NCI-H748 treated with DMSO at 0.1 percent for 48 hours (cell line): ENCODE results near the gene ZNF337.
"Not testable (repeated sequence)": the region's sequence is repeated elsewhere in the genome, so short reads cannot be mapped to it uniquely, and the experiment has no call there.

Experiments used
- DNase-seq: peaks from one replicate; lab custom pipeline; 2025; lab: John Stamatoyannopoulos, UW

The ZNF337 gene

DNA sequence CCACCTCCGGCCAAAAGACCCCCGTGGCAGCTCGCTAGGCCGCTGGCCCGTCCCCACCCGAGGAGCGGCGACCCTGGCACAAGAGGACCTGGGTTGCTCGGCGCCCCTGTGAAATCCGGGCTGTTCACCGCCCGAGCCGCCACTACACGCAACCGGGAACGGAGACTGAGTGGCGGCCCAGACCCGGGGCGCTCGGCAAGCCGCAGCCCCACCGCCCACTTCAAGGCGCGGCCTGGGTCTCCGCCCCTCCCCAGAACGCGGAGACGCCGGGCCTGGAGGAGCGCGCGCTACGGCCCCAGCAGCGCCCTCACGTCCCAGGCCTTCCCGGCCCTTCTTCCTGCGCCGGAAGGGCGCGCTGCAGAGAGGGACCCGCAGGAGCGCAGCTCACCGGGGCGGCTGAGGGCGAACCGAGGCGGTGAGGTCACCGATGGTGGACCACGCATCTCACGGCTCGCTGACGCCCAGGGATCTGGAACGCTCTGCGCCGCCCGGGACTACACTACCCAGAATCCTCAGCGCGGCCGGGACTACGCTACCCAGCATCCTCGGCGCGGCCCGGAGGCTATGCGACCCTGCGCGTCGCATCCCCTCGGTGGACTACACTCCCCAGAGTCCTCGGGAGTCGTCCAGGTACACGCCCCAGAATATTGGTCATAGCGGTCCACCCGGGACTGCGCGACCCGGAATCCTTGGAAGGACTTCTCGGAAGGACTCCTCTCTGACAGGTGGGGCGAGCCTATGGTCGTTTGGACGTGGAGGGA lies at the start of gene ZNF337:
TSS of gene ZNF337 (minus strand) at position 483 of the 761 bp plus-strand sequence. CDS start 10,436 bp downstream, outside the sequence.
- peak; percentile 93 for DNase-seq

DNA sequence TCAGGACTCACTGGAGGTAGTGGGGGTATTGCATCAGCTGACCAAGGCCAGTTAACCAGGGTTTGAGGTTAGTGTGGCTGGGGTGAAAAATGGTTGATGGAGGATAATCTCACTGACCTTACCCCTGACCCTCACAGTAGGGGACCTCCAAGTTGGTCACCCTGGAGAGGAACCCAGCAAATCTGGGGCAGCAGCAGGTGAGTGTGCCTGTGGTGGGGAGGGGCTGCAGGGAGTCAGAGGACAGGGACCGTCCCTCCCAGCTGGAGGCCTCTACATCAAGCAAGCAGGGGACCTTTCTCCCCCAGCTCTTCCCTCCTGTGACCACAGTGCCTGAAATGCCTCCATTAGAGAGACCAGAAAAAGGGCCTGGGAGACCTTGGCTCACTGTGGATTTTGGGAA lies 49.1 kb upstream of the ZNF337 start:
- DNase-seq = no peak

DNA sequence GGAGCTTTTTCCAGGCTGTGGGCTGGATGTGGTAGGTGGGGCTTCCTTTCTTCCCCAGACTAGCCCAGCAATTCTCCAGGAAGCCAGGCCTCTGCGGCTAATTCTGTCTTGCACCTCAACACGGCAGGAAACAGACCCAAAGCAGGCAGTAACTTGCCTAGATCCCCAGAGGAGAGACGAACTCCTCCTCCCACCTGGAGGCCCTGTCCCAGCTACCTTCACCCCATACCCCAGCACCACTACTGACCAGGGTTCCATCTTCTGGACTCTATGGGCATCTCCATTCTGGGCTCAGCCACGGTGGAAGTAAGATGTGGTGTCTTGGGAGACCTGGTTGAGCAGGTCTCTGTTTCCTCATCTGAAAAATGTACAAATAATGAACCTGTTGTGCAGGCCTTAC lies 48.4 kb upstream of the ZNF337 start:
- DNase-seq = no peak

DNA sequence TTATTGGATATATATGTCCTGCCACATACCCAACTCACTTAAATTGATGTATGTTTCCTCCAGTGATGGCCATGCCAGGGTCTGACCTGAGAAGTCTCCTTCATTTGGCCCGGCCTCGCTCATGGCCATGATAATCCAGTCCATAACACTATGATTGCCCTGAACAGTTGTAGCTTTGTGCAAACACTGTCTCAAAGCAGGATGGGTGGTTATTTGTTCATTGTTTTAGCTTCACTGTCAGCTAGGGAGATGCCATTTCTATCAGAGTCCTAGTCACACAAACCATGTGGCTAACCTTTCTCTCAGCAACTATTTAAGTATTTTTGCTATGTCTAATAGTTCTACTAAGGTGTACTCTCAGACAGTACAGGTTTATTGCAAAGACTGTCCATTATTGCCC lies 47.6 kb upstream of the ZNF337 start:
- DNase-seq = no peak

DNA sequence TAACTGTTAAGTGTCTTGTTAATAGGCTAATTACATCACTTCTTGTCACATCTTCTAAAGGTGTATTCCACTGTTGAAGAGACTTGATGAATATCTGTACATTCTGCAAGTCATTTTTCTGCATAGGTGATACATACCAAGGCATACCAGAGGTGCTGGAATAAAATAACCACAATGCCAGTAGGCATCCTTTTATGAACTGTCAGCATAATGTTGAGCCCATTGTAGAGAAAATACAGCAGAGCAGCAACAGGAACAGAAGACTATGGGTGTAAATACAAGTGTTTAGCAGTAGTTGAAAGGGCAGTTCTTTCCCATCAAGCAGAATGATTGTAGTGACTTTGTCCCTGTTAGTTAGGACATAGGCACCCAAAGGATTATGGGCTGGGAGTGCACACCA lies 44.4 kb upstream of the ZNF337 start:
- no peak for DNase-seq

DNA sequence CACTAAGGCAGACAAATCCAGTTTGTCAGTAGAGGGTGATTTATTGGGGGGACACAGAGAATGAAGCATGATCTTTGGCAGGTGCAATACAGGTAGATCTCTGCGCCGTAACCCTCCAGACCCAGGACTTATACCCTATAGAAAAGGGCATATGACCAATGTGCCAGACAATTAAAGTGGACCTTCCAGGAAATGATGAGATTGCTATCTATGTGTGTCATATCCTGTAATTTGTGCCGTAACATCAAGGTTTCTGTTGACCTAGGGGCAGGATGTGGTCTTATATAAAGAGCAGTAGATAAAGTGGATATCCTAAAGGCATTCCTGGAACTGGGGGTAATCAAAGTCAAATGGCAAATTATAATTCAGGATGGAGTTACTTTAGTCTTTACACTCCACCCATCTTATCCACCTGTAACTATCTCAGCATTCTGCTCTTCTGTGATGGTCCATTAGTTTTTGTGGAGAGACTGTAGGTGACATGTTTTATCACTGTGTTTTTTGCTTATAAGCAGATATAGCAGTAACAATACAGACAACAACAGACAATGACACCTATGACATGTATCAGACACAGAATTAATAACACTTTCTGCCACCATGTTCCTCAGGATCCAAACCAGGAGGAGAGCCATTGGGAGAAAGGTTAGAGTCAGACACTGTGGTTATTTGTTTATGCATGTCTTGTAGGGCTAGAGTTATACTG lies 43.1 kb upstream of the ZNF337 start:
- no peak for DNase-seq

DNA sequence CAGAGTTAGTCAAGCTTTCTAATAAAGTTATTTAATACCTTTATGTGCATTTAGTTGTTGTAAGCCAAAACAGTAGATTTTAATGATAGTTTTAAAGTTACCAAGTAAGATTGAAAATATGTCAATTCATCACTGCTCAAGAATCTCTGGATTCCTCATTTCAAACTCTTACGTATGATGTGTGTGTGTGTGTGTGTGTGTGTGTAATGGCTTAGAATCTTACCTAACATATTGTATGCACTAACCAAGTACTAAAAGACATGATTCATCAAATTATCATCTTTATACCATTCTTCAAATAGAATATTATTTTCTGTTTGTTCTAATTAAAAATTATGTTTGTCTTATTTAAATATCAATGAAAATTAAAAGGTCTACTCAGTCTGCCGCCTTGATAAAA lies 41.5 kb upstream of the ZNF337 start:
- DNase-seq = no peak

DNA sequence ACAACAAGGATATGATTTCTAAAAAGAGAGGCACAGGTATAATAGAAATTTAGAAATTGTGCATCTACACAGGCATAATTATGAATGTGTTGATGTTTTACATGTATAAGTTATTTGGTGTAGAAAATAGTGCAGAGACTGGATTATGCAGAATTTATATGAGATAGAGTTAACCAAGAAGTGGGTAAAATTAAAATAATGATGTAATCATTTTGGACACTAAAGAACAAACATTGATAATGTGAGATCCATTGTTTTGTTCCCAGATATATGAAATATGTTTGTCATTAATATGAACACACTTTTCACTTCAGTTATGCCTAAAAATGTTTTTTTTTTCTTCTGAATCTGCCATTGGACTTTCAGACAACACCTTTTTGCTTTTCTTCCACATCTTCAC lies 37.2 kb upstream of the ZNF337 start:
- DNase-seq = no peak

DNA sequence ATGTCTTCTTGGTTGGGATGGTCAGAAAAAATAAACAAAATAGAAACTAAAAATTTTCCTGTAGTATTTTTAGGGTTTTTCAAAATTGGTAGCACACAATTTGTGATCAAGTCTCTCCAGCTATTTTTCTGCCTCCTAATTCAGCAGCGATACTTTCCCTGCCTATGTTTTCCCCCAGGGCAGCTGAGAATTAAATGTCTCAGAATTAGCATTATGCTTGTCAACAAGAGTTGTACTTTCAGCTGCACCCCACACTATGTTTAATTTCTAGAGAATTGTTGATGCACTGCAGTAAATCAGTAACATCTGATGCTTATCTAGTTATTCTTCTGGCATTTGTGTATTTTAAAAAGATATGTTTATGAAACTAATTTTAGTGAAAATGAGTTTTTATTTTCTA lies 34.2 kb upstream of the ZNF337 start:
- DNase-seq = no peak

DNA sequence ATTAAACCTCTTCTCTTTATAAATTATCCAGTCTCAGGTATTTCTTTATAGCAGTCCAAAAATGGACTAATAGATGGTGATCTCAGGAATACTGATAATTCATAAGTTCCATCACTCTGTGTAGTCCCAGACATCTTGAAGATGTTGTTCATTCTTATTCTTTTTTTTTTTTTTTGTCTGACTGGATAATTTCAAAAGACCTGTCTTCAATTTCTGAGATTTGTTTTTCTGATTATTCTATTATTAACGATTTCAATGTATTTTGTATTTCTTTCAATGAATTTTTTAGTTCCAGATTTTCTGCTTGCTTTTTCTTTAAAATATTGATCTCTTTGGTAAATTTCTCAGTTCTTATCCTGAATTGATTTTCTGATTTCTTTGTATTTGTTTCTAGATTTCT lies 29.7 kb upstream of the ZNF337 start:
- DNase-seq = no peak

DNA sequence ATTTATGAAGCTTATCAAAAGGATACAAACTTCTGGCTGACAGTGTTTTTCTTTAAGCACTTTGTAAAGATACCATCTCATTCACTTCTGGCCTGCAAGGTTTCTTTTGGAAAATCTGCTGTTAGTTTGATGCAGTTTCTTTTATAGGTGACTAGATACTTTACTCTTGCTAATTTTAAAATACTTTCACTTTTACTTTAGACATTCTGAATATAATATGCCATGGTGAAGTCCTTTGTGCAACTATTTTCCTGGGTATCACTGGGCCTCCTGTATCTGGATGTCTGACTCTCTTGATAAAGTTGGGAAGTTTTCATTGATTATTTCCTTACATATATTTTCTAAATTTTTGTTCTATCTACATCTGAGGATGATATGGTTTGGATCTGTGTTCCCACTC lies 29.0 kb upstream of the ZNF337 start:
- DNase-seq = no peak

DNA sequence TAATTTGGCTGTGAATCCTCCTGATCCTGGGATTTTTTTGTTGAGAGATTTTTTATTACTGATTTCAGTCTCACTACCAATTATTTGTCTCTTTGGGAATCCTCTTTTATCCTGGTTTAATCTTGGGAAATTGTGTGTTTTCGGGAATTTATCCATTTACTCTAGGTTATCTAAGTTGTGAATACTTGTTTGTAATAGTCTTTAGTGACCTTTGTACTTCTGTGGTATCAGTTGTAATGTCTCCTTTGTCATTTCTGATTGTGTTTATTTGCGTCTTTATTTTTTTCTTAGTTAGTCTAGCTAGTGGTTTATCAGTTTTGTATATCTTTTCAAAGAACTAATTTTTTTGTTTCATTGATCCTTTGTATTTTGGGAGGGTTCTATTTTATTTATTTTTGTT lies 27.3 kb upstream of the ZNF337 start:
- no peak for DNase-seq

DNA sequence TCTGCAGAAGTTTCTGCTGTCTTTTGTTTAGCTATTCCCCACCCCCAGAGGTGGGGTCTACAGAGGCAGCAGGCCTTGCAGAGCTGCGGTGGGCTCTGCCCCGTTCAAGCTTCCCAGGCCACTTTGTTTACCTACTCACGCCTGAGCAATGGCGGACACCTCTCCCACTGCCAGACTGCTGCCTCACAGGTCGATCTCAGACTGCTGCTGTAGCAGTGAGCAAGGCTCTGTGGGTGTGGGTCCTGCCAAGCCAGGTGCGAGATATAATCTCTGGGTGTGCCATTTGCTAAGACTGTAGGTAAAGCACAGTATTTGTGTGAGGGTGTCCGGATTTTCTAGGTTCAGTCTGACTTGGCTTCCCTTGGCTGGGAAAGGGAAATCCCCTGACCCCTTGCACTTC lies 23.6 kb upstream of the ZNF337 start:
- DNase-seq = no peak

DNA sequence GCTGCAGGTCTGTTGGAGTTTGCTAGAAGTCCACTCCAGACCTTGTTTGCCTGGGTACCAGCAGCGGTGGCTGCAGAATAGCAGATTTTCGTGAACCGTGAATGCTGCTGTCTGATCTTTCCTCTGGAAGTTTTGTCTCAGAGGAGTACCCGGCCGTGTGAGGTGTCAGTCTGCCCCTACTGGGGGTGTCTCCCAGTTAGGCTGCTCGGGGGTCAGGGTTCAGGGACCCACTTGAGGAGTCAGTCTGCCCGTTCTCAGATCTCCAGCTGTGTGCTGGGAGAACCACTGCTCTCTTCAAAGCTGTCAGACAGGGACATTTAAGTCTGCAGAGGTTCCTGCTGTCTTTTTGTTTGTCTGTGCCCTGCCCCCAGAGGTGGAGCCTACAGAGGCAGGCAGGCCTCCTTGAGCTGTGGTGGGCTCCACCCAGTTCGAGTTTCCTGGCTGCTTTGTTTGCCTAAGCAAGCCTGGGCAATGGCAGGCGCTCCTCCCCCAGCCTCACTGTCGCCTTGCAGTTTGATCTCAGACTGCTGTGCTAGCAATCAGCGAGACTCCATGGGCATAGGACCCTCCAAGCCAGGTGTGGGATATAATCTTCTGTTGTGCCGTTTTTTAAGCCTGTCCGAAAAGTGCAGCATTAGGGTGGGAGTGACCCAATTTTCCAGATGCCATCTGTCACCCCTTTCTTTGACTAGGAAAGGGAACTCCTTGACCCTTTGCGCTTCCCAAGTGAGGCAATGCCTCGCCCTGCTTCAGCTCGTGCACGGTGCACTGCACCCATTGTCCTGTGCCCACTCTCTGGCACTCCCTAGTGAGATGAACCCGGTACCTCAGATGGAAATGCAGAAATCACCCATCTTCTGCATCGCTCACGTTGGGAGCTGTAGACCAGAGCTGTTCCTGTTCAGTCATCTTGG lies 22.5 kb upstream of the ZNF337 start:
- DNase-seq = peak; percentile 6

DNA sequence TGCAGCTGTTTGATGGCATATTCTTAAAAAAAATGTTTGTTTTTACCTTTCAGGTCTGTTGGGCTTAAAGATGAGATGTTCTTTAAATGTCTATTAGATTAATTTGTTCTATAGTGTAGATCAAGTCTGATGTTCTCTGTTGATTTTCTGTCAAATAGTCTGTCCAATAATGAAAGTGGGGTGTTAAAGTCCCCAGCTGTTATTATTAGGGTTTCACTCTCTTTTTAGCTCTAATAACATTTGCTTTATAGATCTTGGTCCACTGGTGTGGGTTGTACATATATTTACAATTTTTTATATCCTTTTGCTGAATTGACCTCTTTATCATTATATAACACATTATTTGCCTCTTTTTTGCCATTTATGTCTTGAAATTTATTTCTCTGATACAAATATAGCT lies 11.0 kb upstream of the ZNF337 start:
- no peak for DNase-seq

DNA sequence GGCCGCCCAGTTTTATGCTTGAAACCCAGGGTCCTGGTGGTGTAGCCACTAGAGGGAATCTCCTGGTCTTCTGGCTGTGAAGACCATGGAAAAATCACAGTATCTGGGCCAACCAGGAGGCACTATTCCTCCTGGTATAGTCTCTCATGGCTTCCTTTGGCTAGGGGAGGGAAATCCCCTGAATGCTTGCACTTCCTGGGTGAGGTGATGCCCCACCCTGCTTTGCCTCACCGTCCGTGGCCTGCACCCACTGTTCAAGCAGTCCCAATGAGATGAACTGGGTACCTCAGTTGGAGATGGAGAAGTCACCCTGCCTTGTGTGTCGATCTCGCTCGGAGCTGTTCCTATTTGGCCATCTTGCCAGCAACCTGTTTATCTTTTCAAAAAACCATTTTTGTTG lies 10.1 kb upstream of the ZNF337 start:
- DNase-seq = no peak

DNA sequence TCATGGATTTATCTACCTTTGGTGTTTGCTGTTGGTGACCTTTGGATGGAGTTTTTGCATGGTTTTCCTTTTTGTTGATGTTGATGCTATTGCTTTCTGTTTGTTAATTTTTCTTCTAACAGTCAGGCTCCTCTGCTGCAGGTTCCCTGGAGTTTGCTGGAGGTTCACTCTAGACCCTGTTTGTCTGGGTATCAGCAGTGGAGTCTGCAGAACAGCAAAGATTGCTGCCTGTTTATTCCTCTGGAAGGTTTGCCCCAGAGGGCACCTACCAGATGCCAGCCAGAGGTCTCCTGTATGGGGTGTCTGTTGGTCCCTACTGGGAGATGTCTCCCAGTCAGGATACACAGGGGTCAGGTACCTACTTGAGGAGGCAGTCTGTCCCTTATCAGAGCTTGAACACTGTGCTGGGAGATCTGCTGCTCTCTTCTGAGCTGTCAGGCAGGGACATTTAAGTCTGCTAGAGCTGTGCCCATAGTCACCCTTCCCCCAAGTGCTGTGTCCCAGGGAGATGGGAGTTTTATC lies 9.2 kb upstream of the ZNF337 start:
- no peak for DNase-seq

DNA sequence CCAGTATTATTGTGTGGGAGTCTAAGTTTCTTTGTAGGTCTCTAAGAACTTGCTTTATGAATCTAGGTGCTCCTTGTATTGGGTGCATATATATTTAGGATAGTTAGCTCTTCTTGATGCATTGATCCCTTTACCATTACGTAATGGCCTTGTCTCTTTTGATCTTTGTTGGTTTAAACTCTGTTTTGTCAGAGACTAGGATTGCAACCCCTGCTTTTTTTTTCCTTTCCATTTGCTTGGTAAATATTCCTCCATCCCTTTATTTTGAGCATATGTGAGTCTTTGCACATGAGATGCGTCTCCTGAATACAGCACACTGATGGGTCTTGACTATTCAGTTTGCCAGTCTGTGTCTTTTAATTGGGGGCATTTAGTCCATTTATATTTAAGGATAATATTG lies 7.7 kb upstream of the ZNF337 start:
- not testable (repeated sequence) for DNase-seq

DNA sequence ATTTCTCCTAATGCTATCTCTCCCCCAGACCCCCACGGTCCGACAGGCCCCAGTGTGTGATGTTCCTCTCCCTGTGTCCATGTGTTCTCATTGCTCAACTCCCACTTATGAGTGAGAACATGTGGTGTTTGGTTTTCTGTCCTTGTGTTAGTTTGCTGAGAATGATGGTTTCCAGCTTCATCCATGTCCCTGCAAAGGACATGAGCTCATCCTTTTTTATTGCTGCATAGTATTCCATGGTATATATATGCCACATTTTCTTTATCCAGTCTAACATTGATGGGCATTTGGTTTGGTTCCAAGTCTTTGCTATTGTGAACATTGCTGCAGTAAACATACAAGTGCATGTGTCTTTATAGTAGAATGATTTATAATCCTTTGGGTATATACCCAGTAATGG lies 4.2 kb upstream of the ZNF337 start:
- DNase-seq = not testable (repeated sequence)

DNA sequence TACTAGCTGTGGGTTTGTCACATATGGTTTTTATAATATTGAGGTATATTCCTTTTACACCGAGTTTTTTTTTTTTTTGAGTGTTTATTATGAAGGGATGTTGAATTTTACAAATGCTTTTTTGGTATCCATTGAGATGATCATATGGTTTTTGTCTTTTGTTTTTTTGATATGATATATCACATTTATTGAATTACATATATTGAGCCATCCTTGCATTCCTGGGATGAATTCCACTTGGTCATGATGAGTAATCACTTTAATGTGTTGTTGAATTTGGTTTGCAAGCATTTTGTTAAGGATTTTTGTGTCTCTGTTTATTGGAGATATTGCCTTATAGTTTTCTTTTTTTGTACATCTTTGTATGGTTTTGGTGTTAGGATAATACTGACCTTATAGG lies 3.3 kb upstream of the ZNF337 start:
- no peak for DNase-seq

DNA sequence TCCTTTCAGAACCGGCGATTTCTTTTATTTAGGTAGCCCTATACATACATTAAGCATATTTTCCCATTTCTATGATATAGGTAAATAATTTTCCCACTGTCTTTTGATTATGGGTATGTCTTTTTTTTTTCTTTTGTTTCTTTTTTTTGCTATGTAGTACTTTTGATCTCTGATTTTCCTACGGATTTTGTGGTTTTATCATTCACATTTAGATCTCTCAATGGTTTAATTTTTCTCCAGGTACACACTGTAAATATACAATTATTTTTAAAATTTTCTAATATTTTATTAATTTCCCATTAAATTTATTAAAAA lies 436 bp upstream of the ZNF337 start:
- DNase-seq = no peak

DNA sequence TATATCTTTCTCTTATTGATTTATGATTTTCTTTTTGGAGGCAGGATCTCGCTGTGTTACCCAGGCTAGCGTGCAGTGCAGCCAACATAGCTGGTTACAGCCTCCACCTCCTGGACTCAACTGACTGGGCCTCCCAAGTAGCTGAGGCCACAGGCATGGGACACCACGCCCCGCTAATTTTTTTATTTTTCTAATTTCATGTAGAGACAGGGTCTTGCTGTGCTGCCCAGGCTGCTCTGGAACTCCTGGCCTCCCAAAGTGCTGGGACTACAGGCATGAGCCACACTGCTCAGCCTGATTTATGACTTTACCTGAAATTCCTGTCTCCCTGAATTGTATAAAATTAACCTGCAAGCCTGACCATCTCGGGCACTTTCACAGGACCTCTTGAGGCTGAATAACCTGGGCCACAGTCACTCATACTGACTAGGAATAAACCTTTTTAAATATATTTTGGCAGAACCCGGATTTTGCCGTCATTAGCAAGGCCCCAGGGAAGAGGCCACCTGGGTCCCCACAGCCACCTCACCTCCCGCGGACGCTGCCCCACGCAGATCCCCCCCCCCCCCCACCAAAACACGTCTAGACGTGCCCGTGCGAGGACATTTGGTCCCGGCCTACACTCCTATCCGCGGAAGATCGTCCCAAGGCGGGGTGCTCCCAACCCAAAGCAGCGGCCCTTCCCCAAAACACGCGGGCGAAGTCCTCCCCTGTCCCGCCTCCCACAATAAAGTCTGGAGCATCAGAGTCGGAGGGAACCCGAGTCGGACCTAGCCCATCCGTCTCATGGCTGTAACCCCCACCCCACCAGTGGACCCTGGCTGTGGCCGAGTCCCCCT lies 902 bp downstream of the ZNF337 start:
- DNase-seq = no peak
